HL-60 (cell line): Measurements from ENCODE around the gene RC3H2.
A peak's percentile ranks its signal among the peaks of the same experiment; 100 is the strongest.

Source experiments
- DNase-seq, 2 experiments: peaks; one replicate each; pipeline ENCODE4 v3.0.0-alpha.2; 2010 to 2020; ENCODE audit warnings: low read depth in 1 of 2, low spot score in 1 of 2
- H3K27ac ChIP-seq: fragments of 250-450 bp; sonication (Bioruptor Pico); replicated peaks from 2 replicates; pipeline ENCODE4 v1.5.1; 2020; ENCODE audit warnings: mild to moderate bottlenecking, moderate library complexity
- H3K27me3 ChIP-seq: fragments of 250-450 bp; sonication (Bioruptor Pico); 2 replicates; pipeline ENCODE4 v1.5.1; 2021; ENCODE audit warnings: mild to moderate bottlenecking, moderate library complexity; ENCODE audit not compliant: insufficient read depth, poor library complexity, severe bottlenecking
- H3K4me3 ChIP-seq: replicated peaks from 2 replicates; pipeline ENCODE4 v1.5.1; 2011; ENCODE audit warnings: mild to moderate bottlenecking, control low read depth, low read length; ENCODE audit not compliant: insufficient read depth
- CTCF ChIP-seq: IDR thresholded peaks from one replicate; pipeline ENCODE4 v1.5.1; 2011; ENCODE audit warnings: low read length, control low read depth, inconsistent platforms; ENCODE audit not compliant: insufficient read depth
- GABPA ChIP-seq: IDR thresholded peaks from 2 replicates; pipeline ENCODE4 v1.6.1; 2012; ENCODE audit warnings: low read depth
- POLR2AphosphoS5 ChIP-seq: IDR thresholded peaks from 2 replicates; pipeline ENCODE4 v1.6.1; 2012; ENCODE audit warnings: low read depth
- REST ChIP-seq: IDR thresholded peaks from 2 replicates; pipeline ENCODE4 v1.6.1; 2012; ENCODE audit warnings: low read depth; ENCODE audit not compliant: insufficient replicate concordance
- SPI1 ChIP-seq: IDR thresholded peaks from 2 replicates; pipeline ENCODE4 v1.6.1; 2012; ENCODE audit warnings: low read depth, mild to moderate bottlenecking, borderline replicate concordance
- long read RNA-seq: library from polyadenylated mRNA; unstranded; transcript quantifications from one replicate; pipeline ENCODE4 v2.0.0, GENCODE V29; 2020

RC3H2 gene
- long read RNA-seq, full-length matches to known transcripts: 13 of 39 reads
- long read RNA-seq, partial matches to known transcripts: 8 of 39 reads
- long read RNA-seq, other reads (novel, unspliced or antisense): 18 of 39 reads

GRCh38 chr9:122904823-122905710, at the start of gene RC3H2:
TSS of gene RC3H2 (minus strand) at chr9:122905359. CDS start at chr9:122897509, 7,850 bp downstream.
- DNase-seq: peak; percentile 100
- no peaks in the 10 kb centered on the region for H3K27me3 ChIP-seq
- H3K4me3 ChIP-seq: peak within 1 kb of the TSS; percentile 83
- H3K27ac ChIP-seq: peak within 1 kb of the TSS; percentile 84
- TF ChIP-seq CTCF (no peak), POLR2AphosphoS5 (peak; percentile 92), SPI1 (no peak), REST (peak; percentile 42), GABPA (no peak)

- Histone ChIP-seq H3K27me3 (no peaks in the 10 kb centered on the region), H3K4me3 (no peak overlapping the region), H3K27ac (no peak overlapping the region)
- TF ChIP-seq CTCF (no peak), SPI1 (no peak), POLR2AphosphoS5 (no peak), REST (no peak), GABPA (no peak)
- DNase-seq: no peak
These were observed 49.1 kb upstream of the RC3H2 start for GRCh38 chr9:122954253-122954691.

GRCh38 chr9:122951056-122951455, 45.9 kb upstream of the RC3H2 start:
- Histone ChIP-seq H3K27me3 (no peaks in the 10 kb centered on the region), H3K4me3 (no peak overlapping the region), H3K27ac (no peak overlapping the region)
- no peak for DNase-seq
- no peak for TF ChIP-seq POLR2AphosphoS5
- TF ChIP-seq SPI1: no peak
- no peak for TF ChIP-seq GABPA
- no peak for TF ChIP-seq CTCF
- no peak for TF ChIP-seq REST
